Neural cell (in vitro differentiated cells): ENCODE results near the gene TRMT1. TPM values are rescaled to one million over a fixed set of nuclear protein-coding genes. Genes with fewer than 3 reads are reported as not detected.

ENCODE experiments used
- H2AFZ ChIP-seq: fragments of 200-600, 300-800 bp; sonication (generic), shearing (Covaris generic); 2 replicates; pipeline ENCODE4 v1.6.0; 2014; ENCODE audit warnings: low read depth, mild to moderate bottlenecking, antibody characterized with exemption, low read length, moderate library complexity
- H3F3A ChIP-seq: fragments of 200-600 bp; shearing (Covaris generic); 2 replicates; pipeline ENCODE4 v1.6.1; 2016; ENCODE audit warnings: mild to moderate bottlenecking, moderate library complexity, mixed read lengths, antibody characterized with exemption, low read length; ENCODE audit not compliant: insufficient read depth, poor library complexity, severe bottlenecking
- H3K27ac ChIP-seq: fragments of 200-600, 300-800 bp; sonication (generic), shearing (Covaris generic); 2 replicates; pipeline ENCODE4 v1.5.1; 2014; ENCODE audit warnings: mild to moderate bottlenecking, low read length, moderate library complexity
- H3K27me3 ChIP-seq: fragments of 300-800, 200-600 bp; sonication (generic), shearing (Covaris generic); 2 replicates; pipeline ENCODE4 v1.6.0; 2014; ENCODE audit warnings: mild to moderate bottlenecking, low read depth, low read length, moderate library complexity; ENCODE audit not compliant: insufficient read depth
- H3K36me3 ChIP-seq: fragments of 300-800, 200-600 bp; sonication (generic), shearing (Covaris generic); 2 replicates; pipeline ENCODE4 v1.5.1; 2014; ENCODE audit warnings: mild to moderate bottlenecking, antibody characterized with exemption, low read length, moderate library complexity; ENCODE audit not compliant: insufficient read depth
- H3K4me2 ChIP-seq: fragments of 300-800, 200-600 bp; sonication (generic), shearing (Covaris generic); 2 replicates; pipeline ENCODE4 v1.6.0; 2014; ENCODE audit warnings: mild to moderate bottlenecking, low read length
- H3K4me3 ChIP-seq: fragments of 300-800, 200-600 bp; sonication (generic), shearing (Covaris generic); 2 replicates; pipeline ENCODE4 v1.5.1; 2014; ENCODE audit warnings: mild to moderate bottlenecking, low read length, moderate library complexity
- H3K79me2 ChIP-seq: fragments of 200-600 bp; shearing (Covaris generic); replicated peaks from 2 replicates; pipeline ENCODE4 v1.6.0; 2014; ENCODE audit warnings: mild to moderate bottlenecking, low read length, moderate library complexity; ENCODE audit not compliant: insufficient read depth
- H3K9ac ChIP-seq: fragments of 300-800, 200-600 bp; sonication (generic), shearing (Covaris generic); 2 replicates; pipeline ENCODE4 v1.6.1; 2016; ENCODE audit warnings: mild to moderate bottlenecking, low read length, mixed read lengths
- H3K9me2 ChIP-seq: fragments of 200-600 bp; shearing (Covaris generic); 2 replicates; pipeline ENCODE4 v1.6.1; 2016; ENCODE audit warnings: mild to moderate bottlenecking, low read length, mixed read lengths; ENCODE audit not compliant: insufficient read depth
- H3K9me3 ChIP-seq: fragments of 200-600, 300-800 bp; sonication (generic), shearing (Covaris generic); 2 replicates; pipeline ENCODE4 v1.6.1; 2016; ENCODE audit warnings: mild to moderate bottlenecking, mixed run types, low read length, moderate library complexity, mixed read lengths
- H4K20me1 ChIP-seq: fragments of 200-600 bp; shearing (Covaris generic); 2 replicates; pipeline ENCODE4 v1.6.1; 2016; ENCODE audit warnings: mild to moderate bottlenecking, mixed run types; ENCODE audit not compliant: insufficient read depth
- EP300 ChIP-seq: fragments of 450-650 bp; conservative IDR thresholded peaks from 2 replicates; pipeline ENCODE4 v1.6.1; 2014; ENCODE audit warnings: antibody characterized with exemption, mild to moderate bottlenecking, moderate library complexity; ENCODE audit not compliant: poor library complexity, severe bottlenecking
- EZH2 ChIP-seq: fragments of 200-600, 300-800 bp; shearing (Covaris generic), sonication (generic); IDR thresholded peaks from 2 replicates; pipeline ENCODE4 v1.6.1; 2014; ENCODE audit warnings: antibody characterized with exemption, low read length, borderline replicate concordance, mild to moderate bottlenecking; ENCODE audit not compliant: insufficient read depth, poor library complexity, severe bottlenecking
- MXI1 ChIP-seq: fragments of 450-650 bp; conservative IDR thresholded peaks from 2 replicates; pipeline ENCODE4 v1.6.1; 2014; ENCODE audit warnings: antibody characterized with exemption, mild to moderate bottlenecking; ENCODE audit not compliant: poor library complexity, severe bottlenecking
- POLR2AphosphoS5 ChIP-seq: IDR thresholded peaks from 2 replicates; pipeline ENCODE4 v1.6.1; 2012
- RAD21 ChIP-seq: fragments of 450-650 bp; conservative IDR thresholded peaks from 2 replicates; pipeline ENCODE4 v1.6.1; 2014; ENCODE audit warnings: antibody characterized with exemption, mild to moderate bottlenecking, moderate library complexity
- SMC3 ChIP-seq: fragments of 450-650 bp; conservative IDR thresholded peaks from 2 replicates; pipeline ENCODE4 v1.6.1; 2014; ENCODE audit warnings: antibody characterized with exemption, mild to moderate bottlenecking, moderate library complexity; ENCODE audit not compliant: poor library complexity
- TAF1 ChIP-seq: IDR thresholded peaks from 2 replicates; pipeline ENCODE4 v1.6.1; 2012; ENCODE audit warnings: low read depth
- polyA plus RNA-seq: library from polyadenylated mRNA; depleted of rRNA; stranded (reverse); fragments of >200 nt; gene quantifications from 2 replicates; pipeline ENCODE4 v1.2.3, GENCODE V29; 2014
- TF ChIP-seq, protein P1 (sequence below): fragments of 450-650 bp; IDR thresholded peaks from 2 replicates; pipeline ENCODE4 v1.5.1; 2014; ENCODE audit warnings: antibody characterized with exemption, mild to moderate bottlenecking, moderate library complexity; ENCODE audit not compliant: poor library complexity, severe bottlenecking
- TF ChIP-seq, protein P2 (sequence below): IDR thresholded peaks from 2 replicates; pipeline ENCODE4 v1.6.1; 2012; ENCODE audit warnings: borderline replicate concordance

TRMT1 gene
- polyA plus RNA-seq, 1 donor from 2014 or later = 94.4 TPM

DNA sequence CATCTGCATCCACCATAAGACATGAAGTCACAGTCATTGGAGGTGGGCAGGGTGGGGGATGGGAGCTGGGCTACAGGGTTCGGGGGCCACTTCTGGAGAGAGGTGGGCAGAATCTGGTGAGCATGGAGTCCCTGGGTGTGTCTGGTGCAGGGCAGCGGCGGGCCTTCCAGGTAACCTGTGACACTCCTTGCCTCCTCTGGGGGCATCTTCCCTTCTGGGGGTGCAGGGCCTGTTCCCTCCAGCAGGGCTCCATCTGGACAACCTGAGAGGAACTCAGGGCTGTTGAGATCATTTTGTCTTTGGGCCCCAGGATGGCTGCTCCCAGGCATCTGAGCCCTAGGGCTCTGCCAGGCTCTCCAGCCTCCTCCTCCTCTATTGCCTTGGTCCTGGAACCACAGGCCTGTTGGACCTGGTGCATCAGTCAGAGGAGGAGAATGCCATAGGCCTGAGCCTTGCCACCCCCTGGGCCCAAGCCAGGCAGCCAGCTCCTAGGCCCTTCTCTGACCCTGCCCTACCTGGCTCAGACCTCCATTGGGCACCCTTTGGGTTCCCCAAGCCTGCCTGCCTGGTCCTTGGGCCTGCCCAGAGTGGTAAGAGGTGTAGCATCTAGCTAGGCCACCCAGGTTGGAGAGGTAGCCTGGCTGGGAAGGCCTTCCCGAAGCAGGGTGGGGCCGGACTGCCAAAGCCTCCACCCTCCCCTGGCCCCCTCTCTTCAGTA, 27.2 kb downstream of the TRMT1 start:
- Histone ChIP-seq H3K9me3 (no peaks in the 10 kb centered on the region), H3K79me2 (no peaks in the 10 kb centered on the region), H3K27ac (no peak overlapping the region), H4K20me1 (no peaks in the 10 kb centered on the region), H3K9me2 (no peaks in the 10 kb centered on the region), H2AFZ (no peak overlapping the region), H3K4me3 (no peak overlapping the region), H3F3A (no peaks in the 10 kb centered on the region), H3K27me3 (peaks cover 5% of the 10 kb centered on the region), H3K9ac (no peak overlapping the region), H3K36me3 (no peaks in the 10 kb centered on the region), H3K4me2 (no peak overlapping the region)
- TF ChIP-seq MXI1 (no peak), POLR2AphosphoS5 (no peak), TAF1 (no peak), RAD21 (no peak), SMC3 (no peak), EZH2 (no peak), EP300 (no peak)
- TF ChIP-seq, protein P1, sequence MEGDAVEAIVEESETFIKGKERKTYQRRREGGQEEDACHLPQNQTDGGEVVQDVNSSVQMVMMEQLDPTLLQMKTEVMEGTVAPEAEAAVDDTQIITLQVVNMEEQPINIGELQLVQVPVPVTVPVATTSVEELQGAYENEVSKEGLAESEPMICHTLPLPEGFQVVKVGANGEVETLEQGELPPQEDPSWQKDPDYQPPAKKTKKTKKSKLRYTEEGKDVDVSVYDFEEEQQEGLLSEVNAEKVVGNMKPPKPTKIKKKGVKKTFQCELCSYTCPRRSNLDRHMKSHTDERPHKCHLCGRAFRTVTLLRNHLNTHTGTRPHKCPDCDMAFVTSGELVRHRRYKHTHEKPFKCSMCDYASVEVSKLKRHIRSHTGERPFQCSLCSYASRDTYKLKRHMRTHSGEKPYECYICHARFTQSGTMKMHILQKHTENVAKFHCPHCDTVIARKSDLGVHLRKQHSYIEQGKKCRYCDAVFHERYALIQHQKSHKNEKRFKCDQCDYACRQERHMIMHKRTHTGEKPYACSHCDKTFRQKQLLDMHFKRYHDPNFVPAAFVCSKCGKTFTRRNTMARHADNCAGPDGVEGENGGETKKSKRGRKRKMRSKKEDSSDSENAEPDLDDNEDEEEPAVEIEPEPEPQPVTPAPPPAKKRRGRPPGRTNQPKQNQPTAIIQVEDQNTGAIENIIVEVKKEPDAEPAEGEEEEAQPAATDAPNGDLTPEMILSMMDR = no peak
- TF ChIP-seq, protein P2, sequence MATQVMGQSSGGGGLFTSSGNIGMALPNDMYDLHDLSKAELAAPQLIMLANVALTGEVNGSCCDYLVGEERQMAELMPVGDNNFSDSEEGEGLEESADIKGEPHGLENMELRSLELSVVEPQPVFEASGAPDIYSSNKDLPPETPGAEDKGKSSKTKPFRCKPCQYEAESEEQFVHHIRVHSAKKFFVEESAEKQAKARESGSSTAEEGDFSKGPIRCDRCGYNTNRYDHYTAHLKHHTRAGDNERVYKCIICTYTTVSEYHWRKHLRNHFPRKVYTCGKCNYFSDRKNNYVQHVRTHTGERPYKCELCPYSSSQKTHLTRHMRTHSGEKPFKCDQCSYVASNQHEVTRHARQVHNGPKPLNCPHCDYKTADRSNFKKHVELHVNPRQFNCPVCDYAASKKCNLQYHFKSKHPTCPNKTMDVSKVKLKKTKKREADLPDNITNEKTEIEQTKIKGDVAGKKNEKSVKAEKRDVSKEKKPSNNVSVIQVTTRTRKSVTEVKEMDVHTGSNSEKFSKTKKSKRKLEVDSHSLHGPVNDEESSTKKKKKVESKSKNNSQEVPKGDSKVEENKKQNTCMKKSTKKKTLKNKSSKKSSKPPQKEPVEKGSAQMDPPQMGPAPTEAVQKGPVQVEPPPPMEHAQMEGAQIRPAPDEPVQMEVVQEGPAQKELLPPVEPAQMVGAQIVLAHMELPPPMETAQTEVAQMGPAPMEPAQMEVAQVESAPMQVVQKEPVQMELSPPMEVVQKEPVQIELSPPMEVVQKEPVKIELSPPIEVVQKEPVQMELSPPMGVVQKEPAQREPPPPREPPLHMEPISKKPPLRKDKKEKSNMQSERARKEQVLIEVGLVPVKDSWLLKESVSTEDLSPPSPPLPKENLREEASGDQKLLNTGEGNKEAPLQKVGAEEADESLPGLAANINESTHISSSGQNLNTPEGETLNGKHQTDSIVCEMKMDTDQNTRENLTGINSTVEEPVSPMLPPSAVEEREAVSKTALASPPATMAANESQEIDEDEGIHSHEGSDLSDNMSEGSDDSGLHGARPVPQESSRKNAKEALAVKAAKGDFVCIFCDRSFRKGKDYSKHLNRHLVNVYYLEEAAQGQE = no peak

DNA sequence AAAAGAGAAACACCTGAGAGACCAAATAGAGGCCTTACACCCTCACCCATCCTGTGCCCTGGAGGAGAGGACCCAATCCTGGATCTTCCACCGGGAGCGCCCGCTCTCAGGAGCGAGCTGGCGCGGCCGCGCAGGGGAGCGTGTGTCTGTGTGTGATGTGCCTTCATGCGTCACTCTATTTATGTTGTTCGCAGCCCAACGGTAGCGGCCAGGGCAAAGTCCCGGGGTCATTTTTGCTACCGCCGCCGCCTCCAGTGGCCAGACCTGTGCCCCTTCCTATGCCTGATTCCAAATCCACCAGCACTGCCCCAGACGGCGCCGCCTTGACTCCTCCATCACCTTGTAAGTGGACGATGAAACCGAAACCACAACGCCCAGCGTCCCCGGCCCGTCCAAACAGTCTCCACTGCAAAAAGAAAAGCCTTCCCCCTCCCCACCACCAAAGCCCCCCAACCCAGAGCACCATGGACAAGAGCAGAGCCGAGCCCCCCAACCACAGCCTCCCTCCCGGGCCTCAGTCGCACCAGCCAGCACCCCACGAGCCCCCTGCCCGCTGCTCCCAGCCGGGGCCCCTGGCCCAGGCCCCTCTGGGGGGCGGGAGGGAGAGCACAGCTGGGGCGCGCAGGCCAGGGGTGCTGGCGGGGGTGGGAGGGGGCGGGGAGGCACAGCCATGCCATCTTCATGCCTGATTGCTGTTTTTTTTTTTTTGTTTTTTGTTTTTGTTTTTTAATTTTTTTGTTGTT, 28.6 kb downstream of the TRMT1 start:
- H3K27ac ChIP-seq = no peak overlapping the region
- no peak overlapping the region for H3K4me3 ChIP-seq
- H3K9ac ChIP-seq = no peak overlapping the region
- no peaks in the 10 kb centered on the region for H3K27me3 ChIP-seq
- H2AFZ ChIP-seq = no peak overlapping the region
- TF ChIP-seq TAF1 (no peak), POLR2AphosphoS5 (no peak), EZH2 (no peak), MXI1 (no peak), SMC3 (no peak), RAD21 (no peak), EP300 (no peak)
- TF ChIP-seq, protein P2 = no peak
- TF ChIP-seq, protein P1 = no peak
- no peaks in the 10 kb centered on the region for H3K9me2 ChIP-seq
- H3F3A ChIP-seq = no peaks in the 10 kb centered on the region
- no peaks in the 10 kb centered on the region for H3K79me2 ChIP-seq
- no peaks in the 10 kb centered on the region for H3K9me3 ChIP-seq
- no peak overlapping the region for H3K4me2 ChIP-seq
- no peaks in the 10 kb centered on the region for H4K20me1 ChIP-seq
- no peaks in the 10 kb centered on the region for H3K36me3 ChIP-seq
